Measurements from ENCODE around the gene AUNIP. TPM values are rescaled to one million over a fixed set of nuclear protein-coding genes. Genes with fewer than 3 reads are reported as not detected.

AUNIP gene
- total and polyA plus RNA-seq, 2 of the 8 experiments (the other 6 are each of a cell fraction or from before 2014, with no cell fraction given): 18.6 to 23.2 TPM

DNA sequence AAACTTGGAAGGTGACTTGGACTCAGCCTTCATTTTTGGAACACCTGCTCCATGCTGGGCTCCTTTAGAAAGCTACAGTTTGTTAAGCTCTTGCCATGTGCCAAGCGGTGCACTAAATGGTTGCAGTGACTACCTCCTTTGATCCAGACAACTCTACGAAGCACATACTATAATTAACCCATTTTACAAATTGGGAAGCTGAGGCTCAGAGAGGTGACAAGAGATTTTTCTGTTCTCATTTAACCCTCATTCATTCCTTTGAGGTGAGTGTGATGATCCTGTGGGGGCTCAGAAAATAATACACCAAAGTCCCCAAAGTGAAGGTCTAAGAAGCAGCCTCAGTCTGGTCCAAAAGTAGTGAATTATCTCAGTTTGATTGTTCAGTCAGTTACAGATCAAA lies 17.9 kb upstream of the AUNIP start:
- no peak overlapping the region for H2AFZ ChIP-seq (ENCODE audit: low read length)
- no peaks in the 10 kb centered on the region for H3K9me3 ChIP-seq (ENCODE audit: insufficient read depth in 2 of 2, low read depth in 1 of 2, low read length in 1 of 2)
- FAIRE-seq (no peak), DNase-seq (ENCODE audit: low read depth in 1 of 2, low spot score in 2 of 2) (no peak)
- WGBS, 2 experiments (ENCODE audit: extremely low coverage in 1 of 2, insufficient coverage in 1 of 2, insufficient read length in 1 of 2, insufficient replicate concordance in 2 of 2, low coverage in 1 of 2, low lambda C conversion rate in 2 of 2, missing lambda C conversion rate in 1 of 2): 89% methylated on average over 2 of the region's 2 CpGs; no CpG with 5 or more reads in 1 of the 2 experiments
- H3K27me3 ChIP-seq (replicated peaks in 1 of 4; ENCODE audit: control insufficient read depth in 3 of 4, extremely low read depth in 1 of 4, insufficient read depth in 3 of 4, low read length in 3 of 4): peaks cover 0 to 3% (median 1%) of the 10 kb centered on the region in 4 experiments; a peak in 4 of 7 replicates
- no peak overlapping the region for H2BK120ac ChIP-seq (replicated peaks; ENCODE audit: low read depth, low read length)
- H3K23me2 ChIP-seq (ENCODE audit: low read depth, low read length): peaks cover 8% of the 10 kb centered on the region
- H3K79me1 ChIP-seq (ENCODE audit: low read depth, low read length): 0 out of 2 replicates have a peak, but pooled peaks cover 2% of the 10 kb centered on the region
- no peak overlapping the region for H3K27ac ChIP-seq (ENCODE audit: low read depth, low read length)
- H2BK20ac ChIP-seq (ENCODE audit: low read length): 0 out of 2 replicates have a peak overlapping the region, but pooled peaks have one; percentile 61
- no peaks in the 10 kb centered on the region for H3K36me3 ChIP-seq (ENCODE audit: control insufficient read depth in 2 of 4, insufficient read depth in 4 of 4, low read length in 3 of 4)
- no peak overlapping the region; a peak in 1 of 4 replicates for H3K4me2 ChIP-seq (ENCODE audit: insufficient read depth in 1 of 2, low read depth in 2 of 2, low read length in 2 of 2)
- H3K9ac ChIP-seq (replicated peaks in 1 of 4; ENCODE audit: extremely low read depth in 1 of 4, low read depth in 3 of 4, low read length in 3 of 4): no peak overlapping the region
- H3K4ac ChIP-seq (replicated peaks; ENCODE audit: insufficient read length, low read depth, low read length): no peak overlapping the region
- ChIA-PET CTCF (ENCODE audit: partially characterized antibody) (interaction anchor here (0.8 to 4.0 kb wide), 4 partner anchors 11 to 26 kb away, joined by 3 to 25 read pairs (median 8); no protein-coding TSS in a partner anchor), POLR2A (ENCODE audit: partially characterized antibody) (interaction anchor here (0.6 to 4.1 kb wide), 5 partner anchors 10 to 446 kb away, joined by 3 to 29 read pairs (median 21); no protein-coding TSS in a partner anchor)
- no peak overlapping the region for H3K14ac ChIP-seq (ENCODE audit: insufficient read length)
- no peak overlapping the region for H3K4me3 ChIP-seq (ENCODE audit: extremely low read depth in 1 of 4, insufficient read depth in 2 of 4, low read depth in 3 of 4, low read length in 4 of 4)
- H2BK5ac ChIP-seq (ENCODE audit: low read depth, low read length): no peak overlapping the region
- no peak overlapping the region for H4K5ac ChIP-seq (ENCODE audit: insufficient read length, low read depth, low read length)
- H2BK15ac ChIP-seq (ENCODE audit: low read length): no peak overlapping the region
- no peak overlapping the region for H3K18ac ChIP-seq (ENCODE audit: extremely low read depth, low read length)
- H2AK5ac ChIP-seq (ENCODE audit: low read depth, low read length): no peak overlapping the region
- H4K8ac ChIP-seq (ENCODE audit: extremely low read depth, insufficient read depth, low read length): no peak overlapping the region
- H3K23ac ChIP-seq (ENCODE audit: insufficient read length): no peak overlapping the region
- no peak overlapping the region for H4K91ac ChIP-seq (replicated peaks; ENCODE audit: insufficient read length, low read length)
- H3K4me1 ChIP-seq (replicated peaks in 1 of 4; ENCODE audit: control insufficient read depth in 3 of 4, insufficient read depth in 4 of 4, low read length in 3 of 4): peaks cover 0 to 10% (median 8%) of the 10 kb centered on the region in 4 experiments; a peak in 5 of 7 replicates
- H3K79me2 ChIP-seq (ENCODE audit: control insufficient read depth in 1 of 2, insufficient read depth in 2 of 2, low read length in 2 of 2): no peaks in the 10 kb centered on the region
- H3K56ac ChIP-seq (replicated peaks; ENCODE audit: insufficient read length, low read depth, low read length): no peak overlapping the region
- TF ChIP-seq BRCA1 (IDR thresholded peaks at IDR 0.05; ENCODE audit: low read depth, low read length) (no peak), TAF7 (optimal IDR thresholded peaks at IDR 0.05; ENCODE audit: borderline replicate concordance, low read depth, low read length) (no peak), ZNF274 (IDR thresholded peaks at IDR 0.05; ENCODE audit: borderline replicate concordance, extremely low read depth, low read length) (no peak), EZH2 (IDR thresholded peaks at IDR 0.05; ENCODE audit: low read depth, low read length, severe bottlenecking) (no peak), FOSL1 (IDR thresholded peaks at IDR 0.05; ENCODE audit: insufficient read depth, low read depth, low read length) (no peak)
- TF ChIP-seq, protein P1, sequence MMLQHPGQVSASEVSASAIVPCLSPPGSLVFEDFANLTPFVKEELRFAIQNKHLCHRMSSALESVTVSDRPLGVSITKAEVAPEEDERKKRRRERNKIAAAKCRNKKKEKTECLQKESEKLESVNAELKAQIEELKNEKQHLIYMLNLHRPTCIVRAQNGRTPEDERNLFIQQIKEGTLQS (IDR thresholded peaks at IDR 0.05; ENCODE audit: insufficient read depth, low read depth, low read length): no peak
- TF ChIP-seq, protein P2, sequence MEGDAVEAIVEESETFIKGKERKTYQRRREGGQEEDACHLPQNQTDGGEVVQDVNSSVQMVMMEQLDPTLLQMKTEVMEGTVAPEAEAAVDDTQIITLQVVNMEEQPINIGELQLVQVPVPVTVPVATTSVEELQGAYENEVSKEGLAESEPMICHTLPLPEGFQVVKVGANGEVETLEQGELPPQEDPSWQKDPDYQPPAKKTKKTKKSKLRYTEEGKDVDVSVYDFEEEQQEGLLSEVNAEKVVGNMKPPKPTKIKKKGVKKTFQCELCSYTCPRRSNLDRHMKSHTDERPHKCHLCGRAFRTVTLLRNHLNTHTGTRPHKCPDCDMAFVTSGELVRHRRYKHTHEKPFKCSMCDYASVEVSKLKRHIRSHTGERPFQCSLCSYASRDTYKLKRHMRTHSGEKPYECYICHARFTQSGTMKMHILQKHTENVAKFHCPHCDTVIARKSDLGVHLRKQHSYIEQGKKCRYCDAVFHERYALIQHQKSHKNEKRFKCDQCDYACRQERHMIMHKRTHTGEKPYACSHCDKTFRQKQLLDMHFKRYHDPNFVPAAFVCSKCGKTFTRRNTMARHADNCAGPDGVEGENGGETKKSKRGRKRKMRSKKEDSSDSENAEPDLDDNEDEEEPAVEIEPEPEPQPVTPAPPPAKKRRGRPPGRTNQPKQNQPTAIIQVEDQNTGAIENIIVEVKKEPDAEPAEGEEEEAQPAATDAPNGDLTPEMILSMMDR (IDR thresholded peaks at IDR 0.05; ENCODE audit: control extremely low read depth in 1 of 3, insufficient read depth in 1 of 3, low read depth in 1 of 3, low read length in 3 of 3): no peak
- no peaks in the 10 kb centered on the region for H4K20me1 ChIP-seq (replicated peaks in 1 of 2; ENCODE audit: control insufficient read depth in 1 of 2, insufficient read depth in 2 of 2, low read length in 2 of 2)
- H2BK12ac ChIP-seq (ENCODE audit: low read depth, low read length): no peak overlapping the region

Measured in H1 (cell line).